ENCODE results near the gene FAM83E.

The FAM83E gene

GRCh38 chr19:48627865-48628314 lies 13.0 kb upstream of the FAM83E start:
- no peak for DNase-seq

- peak; percentile 71 for DNase-seq
These were observed 12.5 kb upstream of the FAM83E start for GRCh38 chr19:48627201-48627864.

GRCh38 chr19:48625891-48626327 lies 11.0 kb upstream of the FAM83E start:
- no peak for DNase-seq

- no peak for DNase-seq
These were observed 10.2 kb upstream of the FAM83E start for GRCh38 chr19:48624791-48625723.

GRCh38 chr19:48624067-48624594 lies 9.3 kb upstream of the FAM83E start:
- DNase-seq = peak; percentile 93

GRCh38 chr19:48623556-48624066 lies 8.7 kb upstream of the FAM83E start:
- no peak for DNase-seq

GRCh38 chr19:48619692-48620585 lies 5.1 kb upstream of the FAM83E start:
- no peak for DNase-seq

- peak; percentile 96 for DNase-seq
These were observed 4.2 kb upstream of the FAM83E start, which contains the start of the genes RPL18 and SPHK2 for GRCh38 chr19:48618916-48619691. RPL18 (minus strand) TSS chr19:48619178; CDS start chr19:48619143, 35 bp downstream. SPHK2 (plus strand) TSS chr19:48619506; CDS start chr19:48620515, 1,009 bp downstream.

GRCh38 chr19:48618278-48618915 lies 3.5 kb upstream of the FAM83E start:
- DNase-seq = no peak

GRCh38 chr19:48617146-48617937 lies 2.5 kb upstream of the FAM83E start:
- no peak for DNase-seq

GRCh38 chr19:48616491-48617056 lies 1.7 kb upstream of the FAM83E start:
- DNase-seq = no peak

- DNase-seq = no peak
These were observed 1.2 kb upstream of the FAM83E start for GRCh38 chr19:48616041-48616436.

- no peak for DNase-seq
These were observed 560 bp upstream of the FAM83E start for GRCh38 chr19:48615231-48616040.

GRCh38 chr19:48613852-48614435 lies 932 bp downstream of the FAM83E start:
- DNase-seq = no peak

- no peak for DNase-seq
These were observed 1.6 kb downstream of the FAM83E start for GRCh38 chr19:48613024-48613851.

- no peak for DNase-seq
These were observed 3.0 kb downstream of the FAM83E start for GRCh38 chr19:48611872-48612271.

GRCh38 chr19:48609571-48610108 lies 5.2 kb downstream of the FAM83E start:
- DNase-seq = no peak
